IMR-90 (cell line): ENCODE data around the gene CROCC2. TPM values are rescaled to one million over a fixed set of nuclear protein-coding genes. Genes with fewer than 3 reads are reported as not detected.

ENCODE experiments used
- ATAC-seq: fragments of 200-7000 bp; cut with Tn5 transposase; 2 replicates; pipeline ENCODE4 v1.9.1; 2020; ENCODE audit warnings: low read depth, mild to moderate bottlenecking, moderate library complexity
- BruUV-seq: library from RNA; stranded (reverse); fragments of 400-500 nt; replicated peaks from 2 replicates; lab custom pipeline; 2021; lab: Mats Ljungman, UMichigan
- CTCF ChIA-PET: fragments of 300-600 bp; formaldehyde crosslinking; extraction: SDS; loops from one replicate; lab custom pipeline; 2021; ENCODE audit warnings: antibody characterized with exemption; lab: Yijun Ruan, JAX
- POLR2A ChIA-PET: fragments of 300-600 bp; sonication (Branson Sonifier 250); formaldehyde crosslinking; loops from one replicate; lab custom pipeline; 2022; ENCODE audit warnings: antibody characterized with exemption; ENCODE audit not compliant: unreplicated experiment; lab: Charles Lee
- DNase-seq: peaks from one replicate; pipeline ENCODE4 v3.0.0; 2013
- H2AFZ ChIP-seq: replicated peaks from 2 replicates; pipeline ENCODE3; 2013; ENCODE audit warnings: low read length, mild to moderate bottlenecking; ENCODE audit not compliant: poor library complexity
- H2AK5ac ChIP-seq: 2 replicates; pipeline ENCODE4 v1.6.1; 2013; ENCODE audit warnings: low read depth, low read length, inconsistent platforms
- H2AK9ac ChIP-seq: replicated peaks from 2 replicates; pipeline ENCODE3; 2013; ENCODE audit warnings: mild to moderate bottlenecking, low read depth, low read length, moderate library complexity; ENCODE audit not compliant: poor library complexity
- H2BK120ac ChIP-seq: 2 replicates; pipeline ENCODE4 v1.6.1; 2013; ENCODE audit warnings: low read depth, low read length, inconsistent platforms
- H2BK15ac ChIP-seq: 3 replicates; pipeline ENCODE4 v1.6.1; 2013; ENCODE audit warnings: low read depth, low read length, inconsistent platforms
- H2BK20ac ChIP-seq: 2 replicates; pipeline ENCODE4 v1.6.1; 2013; ENCODE audit warnings: low read depth, mild to moderate bottlenecking, inconsistent platforms, low read length, moderate library complexity
- H2BK5ac ChIP-seq: 2 replicates; pipeline ENCODE4 v1.6.1; 2013; ENCODE audit warnings: mild to moderate bottlenecking, low read depth, low read length, inconsistent platforms; ENCODE audit not compliant: poor library complexity, severe bottlenecking
- H3K14ac ChIP-seq: replicated peaks from 2 replicates; pipeline ENCODE4 v1.6.1; 2013; ENCODE audit warnings: low read depth, low read length, inconsistent platforms
- H3K18ac ChIP-seq: 2 replicates; pipeline ENCODE4 v1.6.1; 2013; ENCODE audit warnings: low read depth, low read length, control low read depth
- H3K23ac ChIP-seq: 2 replicates; pipeline ENCODE4 v1.6.1; 2013; ENCODE audit warnings: low read depth, low read length, inconsistent platforms
- H3K27ac ChIP-seq: 2 replicates; pipeline ENCODE4 v1.5.1; 2013; ENCODE audit warnings: mild to moderate bottlenecking, control low read depth, low read length; ENCODE audit not compliant: insufficient read depth
- H3K27me3 ChIP-seq: 2 replicates; pipeline ENCODE4 v1.6.1; 2013; ENCODE audit warnings: low read length; ENCODE audit not compliant: control insufficient read depth, insufficient read depth
- H3K36me3 ChIP-seq: 2 replicates; pipeline ENCODE4 v1.6.1; 2013; ENCODE audit warnings: low read length, mixed read lengths; ENCODE audit not compliant: control insufficient read depth, insufficient read depth
- H3K4ac ChIP-seq: 2 replicates; pipeline ENCODE4 v1.6.1; 2013; ENCODE audit warnings: low read depth, low read length, inconsistent platforms
- H3K4me1 ChIP-seq: 2 replicates; pipeline ENCODE4 v1.6.1; 2013; ENCODE audit warnings: low read length, mixed read lengths; ENCODE audit not compliant: control insufficient read depth, insufficient read depth
- H3K4me2 ChIP-seq: 2 replicates; pipeline ENCODE4 v1.6.1; 2013; ENCODE audit warnings: low read depth, mild to moderate bottlenecking, control low read depth, low read length, moderate library complexity
- H3K4me3 ChIP-seq: 2 replicates; pipeline ENCODE4 v1.5.1; 2013; ENCODE audit warnings: low read depth, mild to moderate bottlenecking, control low read depth, low read length, moderate library complexity; ENCODE audit not compliant: insufficient read depth
- H3K56ac ChIP-seq: 2 replicates; pipeline ENCODE4 v1.6.1; 2013; ENCODE audit warnings: low read length, inconsistent platforms; ENCODE audit not compliant: insufficient read depth; ENCODE audit errors: extremely low read depth
- H3K79me1 ChIP-seq, 2 experiments: 2 replicates each; pipeline ENCODE4 v1.6.1; 2013; ENCODE audit warnings: low read length in 2 of 2, inconsistent platforms in 1 of 2, low read depth in 1 of 2
- H3K9ac ChIP-seq: 2 replicates; pipeline ENCODE4 v1.6.1; 2013; ENCODE audit warnings: low read depth, low read length, control low read depth
- H3K9me1 ChIP-seq: 2 replicates; pipeline ENCODE4 v1.6.1; 2013; ENCODE audit warnings: low read length, inconsistent platforms; ENCODE audit not compliant: insufficient read depth
- H3K9me3 ChIP-seq: 2 replicates; pipeline ENCODE4 v1.6.1; 2013; ENCODE audit warnings: low read length; ENCODE audit not compliant: control insufficient read depth, insufficient read depth
- H4K20me1 ChIP-seq: 2 replicates; pipeline ENCODE4 v1.6.1; 2013; ENCODE audit warnings: low read length, inconsistent platforms; ENCODE audit not compliant: insufficient read depth
- H4K5ac ChIP-seq: 2 replicates; pipeline ENCODE4 v1.6.1; 2013; ENCODE audit warnings: mild to moderate bottlenecking, low read depth, low read length, control low read depth
- H4K8ac ChIP-seq, 2 experiments: 2 replicates each; pipeline ENCODE4 v1.6.1; 2013; ENCODE audit warnings: low read depth in 2 of 2, low read length in 2 of 2, control low read depth in 1 of 2, inconsistent platforms in 1 of 2
- H4K91ac ChIP-seq: 2 replicates; pipeline ENCODE4 v1.6.1; 2013; ENCODE audit warnings: low read depth, low read length, inconsistent platforms; ENCODE audit not compliant: insufficient read depth
- BHLHE40 ChIP-seq: fragments of 150-350 bp; IDR thresholded peaks from 2 replicates; pipeline ENCODE4 v1.6.1; 2016; ENCODE audit warnings: mild to moderate bottlenecking, low read depth, low read length
- CEBPB ChIP-seq: IDR thresholded peaks from 2 replicates; pipeline ENCODE4 v1.6.1; 2012; ENCODE audit warnings: low read depth, low read length, improper control_type of control experiment
- CHD1 ChIP-seq: IDR thresholded peaks from 2 replicates; pipeline ENCODE4 v1.6.1; 2012; ENCODE audit warnings: low read depth, low read length, improper control_type of control experiment
- CTCF ChIP-seq: conservative IDR thresholded peaks from 2 replicates; pipeline ENCODE4 v1.5.1; 2012; ENCODE audit warnings: mild to moderate bottlenecking, low read depth, low read length, improper control_type of control experiment
- ELK1 ChIP-seq: fragments of 150-350 bp; IDR thresholded peaks from 2 replicates; pipeline ENCODE4 v1.6.1; 2016; ENCODE audit warnings: low read depth, mild to moderate bottlenecking, low read length, moderate library complexity, borderline replicate concordance
- FOS ChIP-seq: fragments of 150-350 bp; IDR thresholded peaks from 2 replicates; pipeline ENCODE4 v1.6.1; 2016; ENCODE audit warnings: low read depth, low read length
- MAFK ChIP-seq: IDR thresholded peaks from 2 replicates; pipeline ENCODE4 v1.6.1; 2012; ENCODE audit warnings: low read depth, low read length, improper control_type of control experiment
- MXI1 ChIP-seq: IDR thresholded peaks from 2 replicates; pipeline ENCODE4 v1.6.1; 2012; ENCODE audit warnings: low read depth, mild to moderate bottlenecking, low read length, moderate library complexity, borderline replicate concordance
- NFE2L2 ChIP-seq: fragments of 150-350 bp; IDR thresholded peaks from 2 replicates; pipeline ENCODE4 v1.6.1; 2016; ENCODE audit warnings: low read depth, mild to moderate bottlenecking, low read length
- POLR2A ChIP-seq: IDR thresholded peaks from 2 replicates; pipeline ENCODE4 v1.6.1; 2012; ENCODE audit warnings: mild to moderate bottlenecking, low read depth, low read length
- RAD21 ChIP-seq: IDR thresholded peaks from 2 replicates; pipeline ENCODE4 v1.6.1; 2012; ENCODE audit warnings: low read length, improper control_type of control experiment
- SMC3 ChIP-seq: fragments of 150-350 bp; IDR thresholded peaks from 2 replicates; pipeline ENCODE4 v1.6.1; 2016; ENCODE audit warnings: low read depth, mild to moderate bottlenecking, antibody characterized with exemption, low read length, moderate library complexity
- USF2 ChIP-seq: fragments of 150-350 bp; IDR thresholded peaks from 2 replicates; pipeline ENCODE4 v1.6.1; 2017; ENCODE audit warnings: mild to moderate bottlenecking, antibody characterized with exemption, low read length, low read depth
- WGBS, 2 experiments: methylation state at CpG; one replicate each; pipeline versions ENCODE4 v1.1.5 to v1.1.7; 2013; ENCODE audit warnings: missing lambda C conversion rate in 2 of 2; ENCODE audit not compliant: insufficient read length in 1 of 2; ENCODE audit errors: extremely low coverage in 2 of 2; 5-methylcytosine and 5-hydroxymethylcytosine counted together
- dilution Hi-C: fragments of 300-500 bp; cut with HindIII; formaldehyde crosslinking; loops from one replicate; pipeline ENCODE4 v1.14.3; 2018; ENCODE audit warnings: low sequenced_read_pairs; ENCODE audit not compliant: unreplicated experiment
- in situ Hi-C: fragments of 300-500 bp; cut with MboI; formaldehyde crosslinking; loops from 3 replicates; pipeline ENCODE4 v1.14.3; 2019; ENCODE audit warnings: low sequenced_read_pairs, inconsistent platforms, mixed read lengths
- intact Hi-C: fragments of 100-400 bp; cut with micrococcal nuclease; formaldehyde crosslinking; loops from 2 replicates; pipeline ENCODE4 v1.10.0; 2022
- polyA plus RNA-seq, 3 experiments: library from polyadenylated mRNA; depleted of rRNA; stranded (reverse); fragments of >200 nt; gene quantifications; 2 replicates each; pipeline ENCODE4 v1.2.3, GENCODE V29; 2012; ENCODE audit warnings: low replicate concordance in 1 of 3
- total RNA-seq: library from RNA; depleted of rRNA; stranded (reverse); fragments of >200 nt; gene quantifications from 2 replicates; pipeline ENCODE4 v1.2.3, GENCODE V29; 2012

The CROCC2 gene
- total and polyA plus RNA-seq, 2 of the 4 experiments (the other 2 are of a cell fraction), result not detected

GRCh38 chr2:240876475-240877251 lies 29.5 kb upstream of the CROCC2 start:
- H2BK15ac ChIP-seq, result no peak overlapping the region
- DNase-seq (no peak), ATAC-seq (no peak)
- H3K4ac ChIP-seq, result no peak overlapping the region
- H4K20me1 ChIP-seq, result no peaks in the 10 kb centered on the region
- no peaks in the 10 kb centered on the region for H3K9me1 ChIP-seq
- no peaks in the 10 kb centered on the region for H3K36me3 ChIP-seq
- no peak overlapping the region for H4K91ac ChIP-seq
- BruUV-seq, result no TSS peak
- no peaks in the 10 kb centered on the region for H3K9me3 ChIP-seq
- H3K4me2 ChIP-seq, result no peak overlapping the region
- no peak overlapping the region for H3K4me3 ChIP-seq
- intact Hi-C loops (no loop called here), dilution Hi-C loops (no loop called here), in situ Hi-C loops (no loop called here)
- peaks cover 18% of the 10 kb centered on the region for H3K27me3 ChIP-seq
- H4K5ac ChIP-seq, result no peak overlapping the region
- H4K8ac ChIP-seq, result no peak overlapping the region
- no peak overlapping the region for H2BK5ac ChIP-seq
- no peak overlapping the region for H2BK20ac ChIP-seq
- H3K23ac ChIP-seq, result no peak overlapping the region
- no peak overlapping the region for H3K9ac ChIP-seq
- H3K18ac ChIP-seq, result no peak overlapping the region
- ChIA-PET POLR2A (no interaction called here), CTCF (no interaction called here)
- H3K56ac ChIP-seq, result no peak overlapping the region
- no peak overlapping the region for H3K27ac ChIP-seq
- H2AK5ac ChIP-seq, result no peak overlapping the region
- 89% methylated on average over 8 of the region's 18 CpGs; no CpG with 5 or more reads in 1 of the 2 experiments for WGBS, 2 experiments
- H3K79me1 ChIP-seq, result no peaks in the 10 kb centered on the region
- H3K4me1 ChIP-seq, result no peaks in the 10 kb centered on the region
- H2AFZ ChIP-seq, result peak overlapping the region; percentile 43
- TF ChIP-seq NFE2L2 (no peak), MXI1 (no peak), RAD21 (no peak), CHD1 (no peak), ELK1 (no peak), CTCF (no peak), BHLHE40 (no peak), USF2 (no peak), POLR2A (no peak), CEBPB (no peak), FOS (no peak), SMC3 (no peak), MAFK (no peak)
- H2AK9ac ChIP-seq, result no peak overlapping the region
- H2BK120ac ChIP-seq, result no peak overlapping the region
- H3K14ac ChIP-seq, result no peak overlapping the region
